Bronchial epithelial cell (primary cell): Measurements from ENCODE around the gene GATAD2B. TPM values are rescaled to one million over a fixed set of nuclear protein-coding genes. Genes with fewer than 3 reads are reported as not detected.
A peak's percentile ranks its signal among the peaks of the same experiment; 100 is the strongest.

Experiments used
- DNase-seq: peaks from one replicate; pipeline ENCODE4 v3.0.0-alpha.2; 2010; ENCODE audit warnings: low read depth
- FAIRE-seq: peaks from 2 replicates; lab custom pipeline; 2011; peaks lifted over from hg19 to GRCh38; lab: Jason Lieb, UNC
- H3K27me3 ChIP-seq: 2 replicates; pipeline ENCODE4 v1.5.1; 2011; ENCODE audit warnings: low read length; ENCODE audit not compliant: control insufficient read depth, insufficient read depth
- H3K36me3 ChIP-seq: 2 replicates; pipeline ENCODE4 v1.5.1; 2011; ENCODE audit warnings: low read length; ENCODE audit not compliant: control insufficient read depth, insufficient read depth
- H3K4me3 ChIP-seq: 2 replicates; pipeline ENCODE4 v1.5.1; 2011; ENCODE audit warnings: mild to moderate bottlenecking, low read depth, low read length, control low read depth
- CTCF ChIP-seq: IDR thresholded peaks from 2 replicates; pipeline ENCODE4 v1.5.1; 2011; ENCODE audit warnings: mild to moderate bottlenecking, moderate library complexity, low read length, control low read depth, inconsistent platforms; ENCODE audit not compliant: insufficient read depth, severe bottlenecking
- total RNA-seq: library from RNA; depleted of rRNA; stranded (reverse); fragments of >200 nt; gene quantifications from 2 replicates; pipeline ENCODE4 v1.2.1, GENCODE V29; 2014

Gene GATAD2B
- total RNA-seq, 1 donor from 2014 or later, result 1.8 TPM

GRCh38 chr1:153827168-153827964 is 95.4 kb downstream of the GATAD2B start:
- no peak for TF ChIP-seq CTCF
- no peak overlapping the region for H3K4me3 ChIP-seq
- no peaks in the 10 kb centered on the region for H3K27me3 ChIP-seq
- H3K36me3 ChIP-seq, result peaks cover 6% of the 10 kb centered on the region
- DNase-seq (no peak), FAIRE-seq (no peak)

GRCh38 chr1:153818876-153819275 is 103.9 kb downstream of the GATAD2B start:
- no peak for DNase-seq
- H3K27me3 ChIP-seq, result no peaks in the 10 kb centered on the region
- no peak for FAIRE-seq
- no peak overlapping the region for H3K4me3 ChIP-seq
- no peak for TF ChIP-seq CTCF
- peaks cover 16% of the 10 kb centered on the region for H3K36me3 ChIP-seq

GRCh38 chr1:153816283-153816889 is 106.4 kb downstream of the GATAD2B start:
- FAIRE-seq (no peak), DNase-seq (no peak)
- Histone ChIP-seq H3K4me3 (no peak overlapping the region), H3K36me3 (peaks cover 29% of the 10 kb centered on the region), H3K27me3 (no peaks in the 10 kb centered on the region)
- TF ChIP-seq CTCF, result no peak

- Histone ChIP-seq H3K27me3 (no peaks in the 10 kb centered on the region), H3K36me3 (peaks cover 7% of the 10 kb centered on the region), H3K4me3 (no peak overlapping the region)
- FAIRE-seq, result no peak
- TF ChIP-seq CTCF, result no peak
- no peak for DNase-seq
These were observed 116.7 kb downstream of the GATAD2B start for GRCh38 chr1:153805886-153806719.

GRCh38 chr1:153805042-153805745 is 117.6 kb downstream of the GATAD2B start:
- FAIRE-seq, result peak; percentile 92
- Histone ChIP-seq H3K4me3 (no peak overlapping the region), H3K36me3 (peaks cover 6% of the 10 kb centered on the region), H3K27me3 (no peaks in the 10 kb centered on the region)
- TF ChIP-seq CTCF, result no peak
- peak; percentile 83 for DNase-seq
